Stimulated activated CD4-positive, alpha-beta T cell treated with anti-CD3 and anti-CD28 coated beads, Interleukin-4, amount 100 ng/mL, for 1 hour (primary cell): ENCODE measurements around the gene TCN2.
"Not testable (repeated sequence)": the region's sequence is repeated elsewhere in the genome, so short reads cannot be mapped to it uniquely, and the experiment has no call there.

Source experiments
- DNase-seq: peaks from one replicate; pipeline ENCODE4 v3.0.0-alpha.2; 2020

The TCN2 gene

GRCh38 chr22:30612789-30613188 lies 5.8 kb downstream of the TCN2 start:
- DNase-seq = no peak

- DNase-seq = no peak
Measured at GRCh38 chr22:30614268-30614667, 7.3 kb downstream of the TCN2 start.

GRCh38 chr22:30614879-30615278 lies 7.9 kb downstream of the TCN2 start:
- no peak for DNase-seq

GRCh38 chr22:30615543-30615954 lies 8.6 kb downstream of the TCN2 start:
- DNase-seq = no peak

GRCh38 chr22:30617819-30618218 lies 10.8 kb downstream of the TCN2 start:
- DNase-seq = no peak

- not testable (repeated sequence) for DNase-seq
Measured at GRCh38 chr22:30619909-30620308, 12.9 kb downstream of the TCN2 start.

GRCh38 chr22:30626413-30626812 lies 19.4 kb downstream of the TCN2 start:
- DNase-seq = no peak

- DNase-seq = no peak
Measured at GRCh38 chr22:30627471-30627870, 20.5 kb downstream of the TCN2 start.

GRCh38 chr22:30628491-30628890 lies 21.5 kb downstream of the TCN2 start:
- no peak for DNase-seq

- not testable (repeated sequence) for DNase-seq
Measured at GRCh38 chr22:30631469-30631868, 24.5 kb downstream of the TCN2 start.

- peak; percentile 93 for DNase-seq
Measured at GRCh38 chr22:30634471-30635233, 27.7 kb downstream of the TCN2 start.

- DNase-seq = peak; percentile 97
Measured at GRCh38 chr22:30635273-30636225, 28.6 kb downstream of the TCN2 start, which contains the start of gene SLC35E4. TSS of gene SLC35E4 (plus strand) at chr22:30635781. CDS start at chr22:30636451, 670 bp downstream.

GRCh38 chr22:30636226-30637077 lies 29.5 kb downstream of the TCN2 start:
- DNase-seq = peak; percentile 20

GRCh38 chr22:30637701-30638114 lies 30.7 kb downstream of the TCN2 start:
- no peak for DNase-seq

GRCh38 chr22:30640361-30640760 lies 33.4 kb downstream of the TCN2 start:
- no peak for DNase-seq

GRCh38 chr22:30640839-30641430 lies 34.0 kb downstream of the TCN2 start:
- DNase-seq = no peak

- no peak for DNase-seq
Measured at GRCh38 chr22:30643055-30643875, 36.3 kb downstream of the TCN2 start.

GRCh38 chr22:30646518-30647160 lies 39.7 kb downstream of the TCN2 start:
- no peak for DNase-seq

- DNase-seq = no peak
Measured at GRCh38 chr22:30647536-30647935, 40.6 kb downstream of the TCN2 start.

GRCh38 chr22:30648825-30649224 lies 41.9 kb downstream of the TCN2 start:
- DNase-seq = no peak
